Measurements from ENCODE around the gene SLC17A4.
"Not testable (repeated sequence)": the region's sequence is repeated elsewhere in the genome, so short reads cannot be mapped to it uniquely, and the experiment has no call there.

The SLC17A4 gene

GRCh38 chr6:25754535-25754934 is at the start of gene SLC17A4:
SLC17A4 (plus strand) TSS chr6:25754742; CDS start chr6:25761963, 7,221 bp downstream.
- no peak for DNase-seq

- DNase-seq: no peak
Observed at GRCh38 chr6:25706314-25707014, 48.1 kb upstream of the SLC17A4 start.

GRCh38 chr6:25709761-25710160 is 44.8 kb upstream of the SLC17A4 start:
- no peak for DNase-seq

GRCh38 chr6:25710287-25710686 is 44.3 kb upstream of the SLC17A4 start:
- no peak for DNase-seq

- DNase-seq: no peak
Observed at GRCh38 chr6:25713824-25714223, 40.7 kb upstream of the SLC17A4 start.

- no peak for DNase-seq
Observed at GRCh38 chr6:25714765-25715164, 39.8 kb upstream of the SLC17A4 start.

GRCh38 chr6:25715794-25716193 is 38.7 kb upstream of the SLC17A4 start:
- DNase-seq: no peak

GRCh38 chr6:25717866-25718740 is 36.4 kb upstream of the SLC17A4 start:
- no peak for DNase-seq

GRCh38 chr6:25726122-25726911 is 28.2 kb upstream of the SLC17A4 start:
- no peak for DNase-seq

GRCh38 chr6:25727028-25727427 is 27.5 kb upstream of the SLC17A4 start:
- DNase-seq: no peak

GRCh38 chr6:25730907-25731306 is 23.6 kb upstream of the SLC17A4 start:
- DNase-seq: no peak

GRCh38 chr6:25731721-25732120 is 22.8 kb upstream of the SLC17A4 start:
- DNase-seq: no peak

- no peak for DNase-seq
Observed at GRCh38 chr6:25732468-25733198, 21.9 kb upstream of the SLC17A4 start.

- DNase-seq: no peak
Observed at GRCh38 chr6:25735261-25735660, 19.3 kb upstream of the SLC17A4 start.

- DNase-seq: no peak
Observed at GRCh38 chr6:25743868-25744267, 10.7 kb upstream of the SLC17A4 start.

- DNase-seq: no peak
Observed at GRCh38 chr6:25745836-25746235, 8.7 kb upstream of the SLC17A4 start.

- DNase-seq: no peak
Observed at GRCh38 chr6:25746968-25747367, 7.6 kb upstream of the SLC17A4 start.

GRCh38 chr6:25747477-25747876 is 7.1 kb upstream of the SLC17A4 start:
- DNase-seq: no peak

- DNase-seq: no peak
Observed at GRCh38 chr6:25748049-25748448, 6.5 kb upstream of the SLC17A4 start.

- DNase-seq: not testable (repeated sequence)
Observed at GRCh38 chr6:25748601-25749517, 5.7 kb upstream of the SLC17A4 start.

- no peak for DNase-seq
Observed at GRCh38 chr6:25749837-25750236, 4.7 kb upstream of the SLC17A4 start.

- no peak for DNase-seq
Observed at GRCh38 chr6:25750906-25751305, 3.6 kb upstream of the SLC17A4 start.
